UCSD-AML1 (cell line): Measurements from ENCODE around the gene TMEM45A.
"Not testable (repeated sequence)": the region's sequence is repeated elsewhere in the genome, so short reads cannot be mapped to it uniquely, and the experiment has no call there.

Experiments
- DNase-seq: peaks from one replicate; lab custom pipeline; 2025; ENCODE audit not compliant: unreplicated experiment; lab: John Stamatoyannopoulos, UW

The TMEM45A gene

DNA sequence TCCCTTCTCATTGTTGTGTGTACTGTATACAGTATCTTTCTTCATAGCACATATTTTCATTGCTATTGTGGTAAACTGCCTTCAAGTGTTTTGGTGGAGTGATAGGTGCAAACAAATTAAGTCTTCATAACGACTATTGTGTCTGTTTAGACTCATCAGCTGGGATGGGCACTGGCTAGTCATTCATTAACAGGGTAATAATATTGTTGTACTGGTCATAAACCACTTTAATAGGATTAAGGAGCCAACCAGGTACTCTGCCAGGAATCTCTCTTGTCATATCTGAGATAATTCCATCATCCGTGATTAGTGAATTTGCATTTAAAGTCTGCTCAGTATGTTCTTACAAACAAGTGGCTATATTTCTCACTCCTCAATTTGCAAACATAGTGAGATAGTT, 10.2 kb upstream of the TMEM45A start:
- DNase-seq: no peak

DNA sequence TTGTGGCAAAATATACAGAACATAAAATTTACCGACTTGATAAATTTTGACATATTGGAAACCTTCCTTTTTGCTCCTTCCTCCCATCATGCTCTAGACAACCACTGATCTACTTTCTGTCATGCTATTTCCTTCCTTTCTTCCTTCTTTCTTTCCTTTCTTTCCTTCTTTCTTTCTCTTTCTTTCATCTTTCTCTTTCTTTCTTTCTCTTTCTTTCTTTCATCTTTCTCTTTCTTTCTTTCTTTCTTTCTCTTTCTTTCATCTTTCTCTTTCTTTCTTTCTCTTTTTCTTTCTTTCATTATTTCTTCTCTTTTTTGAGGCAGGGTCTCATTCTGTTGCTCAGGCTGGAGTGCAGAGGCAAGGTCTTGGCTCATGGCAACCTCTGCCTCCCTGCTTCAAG, 8.9 kb upstream of the TMEM45A start:
- no peak for DNase-seq

DNA sequence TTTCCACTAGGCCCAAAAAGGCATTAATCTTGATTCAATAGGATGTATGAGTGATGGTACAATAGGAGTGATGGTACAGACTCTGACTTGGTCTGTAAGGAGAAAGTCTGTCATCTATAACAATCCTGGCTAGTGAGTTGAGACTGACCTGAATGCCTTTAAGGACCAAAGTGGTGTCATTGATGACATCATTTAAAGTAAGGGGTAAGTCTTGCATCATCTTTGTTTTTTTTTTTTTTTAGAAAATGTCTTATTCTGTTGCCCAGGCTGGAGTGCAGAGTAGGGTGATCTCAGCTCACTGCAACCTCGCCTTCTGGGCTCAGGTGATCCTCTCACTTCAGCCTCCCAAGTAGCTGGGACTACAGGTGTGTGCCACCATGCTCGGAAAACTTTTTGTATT, 5.6 kb upstream of the TMEM45A start:
- no peak for DNase-seq

DNA sequence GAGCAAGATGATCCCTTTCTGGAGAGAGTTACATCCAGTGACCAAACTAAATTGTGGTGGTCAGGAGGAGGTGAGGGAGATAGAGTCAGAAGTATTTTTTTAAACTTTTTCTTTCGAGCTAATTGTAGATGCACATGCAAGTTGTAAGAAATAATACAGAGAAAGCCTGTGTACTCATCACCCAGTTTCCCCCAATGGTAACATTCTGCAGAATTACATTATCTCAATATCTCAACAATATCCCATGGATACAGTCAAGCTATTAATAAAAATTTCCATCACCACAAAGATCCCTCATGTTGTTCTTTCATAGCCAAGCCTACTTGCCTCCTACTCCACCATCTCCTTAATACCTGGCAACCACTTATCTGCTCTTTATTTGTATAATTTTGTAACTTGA, 3.3 kb upstream of the TMEM45A start:
- DNase-seq: no peak

DNA sequence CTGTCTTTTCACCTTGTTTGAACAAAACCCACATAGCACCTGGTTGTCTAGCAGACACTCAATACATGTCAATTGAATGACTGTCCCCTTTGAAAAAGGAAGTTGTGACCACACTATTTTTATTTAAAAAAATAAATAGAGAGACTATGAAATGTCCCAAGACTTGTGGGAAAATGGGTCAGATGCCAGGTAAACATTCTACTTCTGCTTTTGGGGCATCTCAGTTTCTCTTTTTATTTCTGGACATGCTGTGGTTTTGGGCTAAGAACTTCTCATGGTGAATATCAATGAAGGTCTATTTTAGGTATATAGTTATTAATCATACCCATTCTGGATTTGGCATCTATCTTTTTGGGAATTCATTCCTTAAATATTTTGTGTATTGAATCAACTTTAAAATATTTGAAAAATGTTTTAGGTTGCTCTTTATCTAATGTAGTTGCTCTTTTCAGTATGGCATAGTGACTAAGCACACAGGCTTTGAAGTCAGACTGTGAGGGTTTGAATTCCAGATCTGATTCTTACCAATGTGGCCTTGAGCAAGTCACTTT, 4.4 kb downstream of the TMEM45A start:
- DNase-seq: no peak

- no peak for DNase-seq
Measured at GRCh38 chr3:100499651-100500050, 7.2 kb downstream of the TMEM45A start.

- DNase-seq: no peak
Measured at GRCh38 chr3:100500320-100500880, 8.0 kb downstream of the TMEM45A start.

DNA sequence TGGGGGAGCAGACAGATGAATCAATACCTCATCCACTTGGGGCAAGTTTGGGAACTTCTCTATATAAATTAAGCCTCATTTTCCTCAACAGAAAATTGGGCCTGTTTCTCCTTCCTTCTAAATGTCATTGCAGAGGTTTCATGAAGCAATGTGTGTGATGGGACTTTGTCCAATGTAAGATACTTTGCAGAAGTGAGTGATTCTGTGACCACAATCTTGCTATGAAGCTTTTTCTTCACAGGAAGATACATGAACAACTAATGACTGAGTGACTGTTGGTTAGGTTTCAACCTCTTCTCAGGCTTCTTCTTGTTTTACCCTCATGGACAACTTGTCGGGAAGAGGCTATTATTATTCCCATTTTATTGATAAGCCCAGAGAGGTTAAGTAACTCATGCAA, 11.0 kb downstream of the TMEM45A start:
- no peak for DNase-seq

- DNase-seq: no peak
Measured at GRCh38 chr3:100506355-100506754, 13.9 kb downstream of the TMEM45A start.

DNA sequence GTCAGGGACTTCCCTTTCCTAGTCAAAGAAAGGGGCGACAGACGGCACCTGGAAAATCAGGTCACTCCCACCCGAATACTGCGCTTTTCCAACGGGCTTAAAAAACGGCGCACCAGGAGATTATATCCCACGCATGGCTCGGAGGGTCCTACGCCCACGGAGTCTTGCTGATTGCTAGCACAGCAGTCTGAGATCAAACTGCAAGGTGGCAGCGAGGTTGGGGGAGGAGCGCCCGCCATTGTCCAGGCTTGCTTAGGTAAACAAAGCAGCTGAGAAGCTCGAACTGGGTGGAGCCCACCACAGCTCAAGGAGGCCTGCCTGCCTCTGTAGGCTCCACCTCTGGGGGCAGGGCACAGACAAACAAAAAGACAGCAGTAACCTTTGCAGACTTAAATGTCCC, 17.4 kb downstream of the TMEM45A start:
- not testable (repeated sequence) for DNase-seq

GRCh38 chr3:100516232-100516631, 23.8 kb downstream of the TMEM45A start:
- DNase-seq: no peak

DNA sequence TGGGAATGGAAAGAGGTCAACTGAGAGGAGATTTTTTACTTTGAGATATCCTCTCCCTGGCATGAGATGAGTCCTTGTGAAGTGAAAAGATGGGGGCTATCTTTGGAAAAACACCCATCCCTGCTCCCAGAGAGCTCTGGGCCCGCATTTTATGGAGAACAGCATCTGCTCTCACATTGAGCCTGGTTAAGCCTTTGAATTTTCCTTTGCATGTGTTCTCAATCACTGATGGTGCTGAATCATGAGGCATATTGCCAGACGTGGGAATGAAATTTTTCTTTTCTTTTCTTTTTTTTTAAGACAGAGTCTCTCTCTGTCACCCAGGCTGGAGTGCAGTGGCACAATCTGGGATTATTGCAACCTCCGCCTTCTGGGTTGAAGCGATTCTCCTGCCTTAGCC, 24.4 kb downstream of the TMEM45A start:
- no peak for DNase-seq

- DNase-seq: no peak
Measured at GRCh38 chr3:100517276-100517675, 24.9 kb downstream of the TMEM45A start.

DNA sequence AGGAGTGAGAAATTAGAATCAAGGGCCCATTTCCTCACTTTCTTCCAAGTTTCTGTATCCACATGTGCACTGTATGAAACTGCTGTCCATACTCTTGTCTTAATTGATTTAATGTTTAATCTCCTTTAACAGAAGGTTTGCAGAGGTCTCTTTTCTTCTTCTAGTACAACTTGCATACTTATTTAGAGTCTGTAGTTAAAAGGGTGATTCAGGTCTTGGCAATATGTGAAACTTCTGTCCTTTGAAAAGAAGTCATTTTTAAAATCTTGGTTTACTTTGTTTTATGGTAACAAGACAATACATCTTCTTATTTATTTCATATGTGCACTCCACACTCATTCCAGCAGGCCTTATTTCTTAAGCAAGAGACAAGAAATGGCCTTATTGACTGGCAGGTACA, 25.8 kb downstream of the TMEM45A start:
- DNase-seq: no peak

DNA sequence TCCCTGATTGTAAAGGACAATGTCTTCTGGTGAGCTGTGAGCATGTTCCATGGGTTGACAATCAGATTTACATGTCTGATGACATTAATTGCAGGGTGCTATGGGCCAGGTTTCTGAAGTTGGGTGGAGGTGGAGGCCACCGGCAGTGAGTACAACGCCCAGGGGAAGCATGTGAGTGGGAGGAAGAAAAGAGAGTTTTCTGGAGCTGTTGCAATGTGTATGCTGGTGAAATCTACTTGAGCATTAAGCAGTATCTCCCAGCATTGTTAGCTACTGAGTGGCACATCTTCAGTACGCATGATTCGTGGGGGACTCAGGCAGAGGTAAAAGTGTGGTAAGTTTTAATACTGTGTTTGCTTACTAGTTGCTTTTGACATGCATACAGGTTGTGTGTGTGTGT, 26.6 kb downstream of the TMEM45A start:
- no peak for DNase-seq

DNA sequence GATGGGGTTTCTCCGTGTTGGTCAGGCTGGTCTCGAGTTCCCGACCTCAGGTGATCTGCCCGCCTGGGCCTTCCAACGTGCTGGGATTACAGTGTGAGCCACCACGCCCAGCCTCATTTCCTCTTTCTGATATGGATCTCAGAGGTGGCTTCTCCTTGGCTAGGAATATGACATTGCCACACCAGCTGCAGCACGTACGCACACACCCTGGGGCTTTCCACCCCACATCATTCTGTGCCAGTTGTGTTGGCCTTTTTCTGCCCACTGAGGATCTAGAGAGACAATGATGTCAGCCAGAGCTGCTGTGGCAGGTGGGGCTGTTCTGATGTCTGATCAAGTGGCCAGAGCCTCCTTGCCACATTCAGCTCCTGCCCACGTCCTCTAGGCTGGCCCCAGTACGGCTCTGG, 29.0 kb downstream of the TMEM45A start:
- no peak for DNase-seq

GRCh38 chr3:100522125-100522524, 29.7 kb downstream of the TMEM45A start:
- no peak for DNase-seq

GRCh38 chr3:100523050-100523760, 30.8 kb downstream of the TMEM45A start:
- DNase-seq: no peak

- DNase-seq: no peak
Measured at GRCh38 chr3:100525753-100526612, 33.6 kb downstream of the TMEM45A start.

DNA sequence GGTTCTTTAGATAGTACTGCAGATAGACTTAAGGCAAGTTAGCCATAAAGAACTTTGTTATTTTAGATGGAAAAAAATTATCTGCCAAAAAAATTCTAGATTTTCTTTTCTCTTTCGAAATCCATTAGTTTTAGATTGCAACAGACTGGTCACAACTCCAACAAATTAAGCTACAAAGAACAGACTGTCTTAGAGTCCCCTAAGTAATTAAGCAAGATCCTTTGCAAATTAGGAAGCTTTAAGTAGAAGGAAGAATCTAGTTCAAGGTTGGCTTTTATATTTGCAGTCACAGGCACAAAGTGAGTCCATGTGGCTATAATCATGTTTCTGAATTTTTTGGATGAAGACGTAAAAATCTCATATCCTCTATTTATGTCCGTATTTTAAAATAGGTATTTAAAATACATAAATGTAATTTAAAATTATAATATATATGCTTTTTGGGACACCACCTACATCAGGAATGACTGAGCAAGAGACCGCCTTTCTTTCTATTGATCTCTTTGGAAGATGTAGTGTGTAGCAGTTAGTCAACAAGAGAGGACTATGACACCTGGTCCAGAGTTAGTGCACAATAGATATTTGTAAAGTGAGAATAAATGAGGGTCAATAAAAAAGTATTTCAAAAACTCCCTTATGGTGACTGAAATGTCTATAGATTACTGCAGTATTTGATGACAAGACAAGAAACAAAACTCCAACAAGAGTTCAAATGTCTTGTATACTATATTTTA, 34.4 kb downstream of the TMEM45A start:
- DNase-seq: no peak

- no peak for DNase-seq
Measured at GRCh38 chr3:100527347-100527735, 34.9 kb downstream of the TMEM45A start.
